ENCODE data around the gene MCF2L. TPM values are rescaled to one million over a fixed set of nuclear protein-coding genes. Genes with fewer than 3 reads are reported as not detected.

MCF2L gene
- total RNA-seq, 1 experiment from 2014 or later: 9.5 TPM

- intact Hi-C loops (cut with micrococcal nuclease; ENCODE audit: unreplicated experiment): no loop called here
- CTCF ChIA-PET: no interaction called here
Measured at GRCh38 chr13:113048766-113049165, 79.8 kb downstream of the MCF2L start.

GRCh38 chr13:113049521-113049941 is 80.5 kb downstream of the MCF2L start:
- DNase-seq (ENCODE audit: low spot score): no peak
- Histone ChIP-seq H3K27me3 (replicated peaks; ENCODE audit: insufficient read depth, low read depth, low read length, poor library complexity) (peaks cover 73% of the 10 kb centered on the region), H3K4me3 (ENCODE audit: low read depth, low read length, poor library complexity, severe bottlenecking) (no peak overlapping the region), H3K4me1 (ENCODE audit: insufficient read depth, low read length, poor library complexity, severe bottlenecking) (no peaks in the 10 kb centered on the region), H3K27ac (ENCODE audit: low read depth, low read length, poor library complexity, severe bottlenecking) (no peak overlapping the region), H3K9me3 (ENCODE audit: low read depth, low read length, poor library complexity, severe bottlenecking) (no peaks in the 10 kb centered on the region), H3K36me3 (ENCODE audit: insufficient read depth, low read length, poor library complexity, severe bottlenecking) (no peaks in the 10 kb centered on the region)
- ChIA-PET CTCF (no interaction called here), POLR2A (ENCODE audit: low non-redundant PET) (no interaction called here)
- BruUV-seq (replicated peaks): no TSS peak
- intact Hi-C loops (cut with micrococcal nuclease; ENCODE audit: unreplicated experiment): no loop called here
- no peak for TF ChIP-seq EZH2 (IDR thresholded peaks at IDR 0.05; ENCODE audit: borderline replicate concordance, low read depth, low read length, poor library complexity, severe bottlenecking)
- TF ChIP-seq, protein P1, sequence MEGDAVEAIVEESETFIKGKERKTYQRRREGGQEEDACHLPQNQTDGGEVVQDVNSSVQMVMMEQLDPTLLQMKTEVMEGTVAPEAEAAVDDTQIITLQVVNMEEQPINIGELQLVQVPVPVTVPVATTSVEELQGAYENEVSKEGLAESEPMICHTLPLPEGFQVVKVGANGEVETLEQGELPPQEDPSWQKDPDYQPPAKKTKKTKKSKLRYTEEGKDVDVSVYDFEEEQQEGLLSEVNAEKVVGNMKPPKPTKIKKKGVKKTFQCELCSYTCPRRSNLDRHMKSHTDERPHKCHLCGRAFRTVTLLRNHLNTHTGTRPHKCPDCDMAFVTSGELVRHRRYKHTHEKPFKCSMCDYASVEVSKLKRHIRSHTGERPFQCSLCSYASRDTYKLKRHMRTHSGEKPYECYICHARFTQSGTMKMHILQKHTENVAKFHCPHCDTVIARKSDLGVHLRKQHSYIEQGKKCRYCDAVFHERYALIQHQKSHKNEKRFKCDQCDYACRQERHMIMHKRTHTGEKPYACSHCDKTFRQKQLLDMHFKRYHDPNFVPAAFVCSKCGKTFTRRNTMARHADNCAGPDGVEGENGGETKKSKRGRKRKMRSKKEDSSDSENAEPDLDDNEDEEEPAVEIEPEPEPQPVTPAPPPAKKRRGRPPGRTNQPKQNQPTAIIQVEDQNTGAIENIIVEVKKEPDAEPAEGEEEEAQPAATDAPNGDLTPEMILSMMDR (conservative IDR thresholded peaks at IDR 0.05; ENCODE audit: low read depth, low read length): no peak

More at GRCh38 chr13:113048766-113049165, 79.8 kb downstream of the MCF2L start:
- BruUV-seq (replicated peaks): no TSS peak
- H3K9me3 ChIP-seq (ENCODE audit: low read depth, low read length, poor library complexity, severe bottlenecking): no peaks in the 10 kb centered on the region
- POLR2A ChIA-PET (ENCODE audit: low non-redundant PET): no interaction called here
- TF ChIP-seq, protein P1 (conservative IDR thresholded peaks at IDR 0.05; ENCODE audit: low read depth, low read length): no peak
- TF ChIP-seq EZH2 (IDR thresholded peaks at IDR 0.05; ENCODE audit: borderline replicate concordance, low read depth, low read length, poor library complexity, severe bottlenecking): no peak
- no peaks in the 10 kb centered on the region for H3K4me1 ChIP-seq (ENCODE audit: insufficient read depth, low read length, poor library complexity, severe bottlenecking)
- no peak overlapping the region for H3K4me3 ChIP-seq (ENCODE audit: low read depth, low read length, poor library complexity, severe bottlenecking)
- DNase-seq (ENCODE audit: low spot score): no peak
- no peaks in the 10 kb centered on the region for H3K36me3 ChIP-seq (ENCODE audit: insufficient read depth, low read length, poor library complexity, severe bottlenecking)
- no peak overlapping the region for H3K27ac ChIP-seq (ENCODE audit: low read depth, low read length, poor library complexity, severe bottlenecking)
- peaks cover 73% of the 10 kb centered on the region for H3K27me3 ChIP-seq (replicated peaks; ENCODE audit: insufficient read depth, low read depth, low read length, poor library complexity)

- Histone ChIP-seq H3K36me3 (ENCODE audit: insufficient read depth, low read length, poor library complexity, severe bottlenecking) (no peaks in the 10 kb centered on the region), H3K27me3 (replicated peaks; ENCODE audit: insufficient read depth, low read depth, low read length, poor library complexity) (peaks cover 73% of the 10 kb centered on the region), H3K27ac (ENCODE audit: low read depth, low read length, poor library complexity, severe bottlenecking) (no peak overlapping the region), H3K4me1 (ENCODE audit: insufficient read depth, low read length, poor library complexity, severe bottlenecking) (no peaks in the 10 kb centered on the region), H3K4me3 (ENCODE audit: low read depth, low read length, poor library complexity, severe bottlenecking) (no peak overlapping the region), H3K9me3 (ENCODE audit: low read depth, low read length, poor library complexity, severe bottlenecking) (no peaks in the 10 kb centered on the region)
- intact Hi-C loops (cut with micrococcal nuclease; ENCODE audit: unreplicated experiment): no loop called here
- TF ChIP-seq, protein P1 (conservative IDR thresholded peaks at IDR 0.05; ENCODE audit: low read depth, low read length): no peak
- no peak for TF ChIP-seq EZH2 (IDR thresholded peaks at IDR 0.05; ENCODE audit: borderline replicate concordance, low read depth, low read length, poor library complexity, severe bottlenecking)
- no peak for DNase-seq (ENCODE audit: low spot score)
- ChIA-PET POLR2A (ENCODE audit: low non-redundant PET) (no interaction called here), CTCF (no interaction called here)
- no TSS peak for BruUV-seq (replicated peaks)
Measured at GRCh38 chr13:113049981-113050380, 81.0 kb downstream of the MCF2L start.
